Activated naive CD4-positive, alpha-beta T cell (primary cell): ENCODE results near the gene CNN3.

Experiments used
- DNase-seq, 4 experiments: peaks; one replicate each; lab custom pipeline; 2025; lab: John Stamatoyannopoulos, UW

The CNN3 gene

GRCh38 chr1:94887603-94888171 is 39.2 kb downstream of the CNN3 start:
- no peak for DNase-seq

GRCh38 chr1:94887106-94887505 is 39.8 kb downstream of the CNN3 start:
- DNase-seq, result no peak

DNA sequence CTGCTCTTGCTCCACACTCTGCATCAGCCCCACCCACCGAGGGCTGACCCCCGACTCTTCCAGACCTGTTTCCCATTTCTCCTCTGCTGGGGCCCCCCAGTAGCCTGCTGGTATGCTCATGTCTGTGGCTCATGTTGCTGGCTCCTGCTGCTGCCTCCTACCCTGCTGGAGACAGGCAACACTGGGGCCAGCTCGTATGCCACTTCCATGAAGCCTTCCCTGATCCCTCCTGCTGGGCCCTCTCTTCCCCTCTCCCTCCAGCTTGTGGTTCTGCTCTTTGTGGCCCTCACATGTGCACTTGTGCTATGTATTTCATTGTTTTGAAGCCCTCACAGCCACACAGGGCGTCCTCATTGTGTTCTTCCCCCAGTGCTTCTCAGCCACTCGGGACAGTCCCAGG is 40.5 kb downstream of the CNN3 start:
- no peak for DNase-seq

GRCh38 chr1:94884507-94884906 is 42.4 kb downstream of the CNN3 start:
- DNase-seq, result no peak

DNA sequence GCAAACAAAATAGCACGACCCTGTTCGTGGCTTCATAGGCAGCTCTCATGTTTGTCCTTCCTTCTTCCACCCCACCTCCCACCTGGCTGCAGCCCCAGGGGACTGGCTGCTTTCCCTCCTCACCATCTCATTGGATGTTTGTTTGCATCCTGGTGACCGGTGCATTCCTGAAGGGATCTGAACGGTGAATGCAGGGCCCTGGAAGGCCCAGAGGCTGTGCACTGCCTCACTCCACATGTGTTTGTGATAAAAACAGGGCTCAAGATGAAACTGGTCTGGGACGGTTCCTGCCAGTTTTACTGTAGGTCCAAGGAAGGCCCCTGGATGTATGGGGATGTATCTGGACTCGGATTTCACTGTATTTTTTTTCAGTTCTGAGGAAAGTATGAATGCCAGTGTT is 42.8 kb downstream of the CNN3 start:
- no peak for DNase-seq

DNA sequence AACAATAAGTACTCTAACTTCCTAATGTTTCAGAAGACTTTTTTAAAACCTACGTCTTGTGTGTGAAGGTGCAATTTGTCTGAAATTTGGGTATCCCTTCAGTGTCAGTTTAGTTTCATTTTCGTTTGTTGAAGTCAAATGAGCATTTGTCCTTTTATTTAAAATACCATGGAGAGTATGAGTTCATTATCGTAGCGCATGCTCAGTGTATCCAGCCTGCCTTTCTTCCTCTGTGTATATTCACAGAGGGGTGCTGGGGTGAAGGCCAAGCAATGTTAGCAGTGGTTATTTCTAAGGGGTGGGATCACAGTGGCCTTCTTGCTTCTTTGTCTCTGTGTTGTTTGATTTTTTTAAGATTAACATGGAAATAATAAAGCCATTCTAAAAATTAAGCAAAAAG is 43.2 kb downstream of the CNN3 start:
- no peak for DNase-seq

- DNase-seq, result no peak
These were observed 48.6 kb downstream of the CNN3 start for GRCh38 chr1:94878329-94878728.

GRCh38 chr1:94876362-94876761 is 50.5 kb downstream of the CNN3 start:
- DNase-seq, result no peak

DNA sequence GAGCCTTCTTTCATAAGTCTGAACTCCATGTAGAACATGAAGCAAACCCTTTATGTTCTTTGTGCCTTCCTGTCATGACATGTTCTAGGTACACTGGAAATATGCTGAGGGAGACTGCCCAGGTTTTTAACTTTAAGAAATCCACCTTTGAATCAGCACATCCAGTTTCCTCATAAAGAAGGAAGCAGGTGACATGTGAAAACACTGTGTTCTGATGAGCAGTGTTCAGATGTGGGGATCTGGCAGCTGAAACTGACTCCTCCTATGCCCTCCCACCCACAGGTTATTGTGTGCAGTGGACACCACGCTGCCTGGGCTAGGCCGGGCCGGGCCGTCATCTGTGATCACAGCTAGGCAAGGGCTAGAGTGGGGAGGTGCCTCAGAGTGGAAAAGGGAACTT is 51.1 kb downstream of the CNN3 start:
- DNase-seq, result no peak

DNA sequence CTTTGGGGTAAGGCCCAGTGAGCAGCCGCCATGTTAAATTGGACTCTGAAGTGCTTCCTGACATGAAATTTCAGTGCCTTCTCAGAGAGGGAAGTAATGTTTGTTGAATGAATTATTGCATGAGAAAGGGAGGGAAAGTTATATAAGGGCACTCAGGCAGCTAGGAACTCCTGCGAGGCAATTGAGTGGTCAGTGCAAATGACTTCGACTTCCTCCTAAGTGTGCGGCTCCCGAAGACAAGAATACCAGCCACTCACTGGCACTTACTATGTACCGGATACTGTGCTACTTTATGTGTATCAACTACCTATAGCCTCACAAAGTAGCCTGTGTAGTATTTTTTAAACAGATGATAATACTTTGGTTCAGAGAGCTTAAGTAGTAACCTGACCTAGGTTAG is 52.5 kb downstream of the CNN3 start:
- no peak for DNase-seq

- DNase-seq, result no peak
These were observed 53.2 kb downstream of the CNN3 start for GRCh38 chr1:94873520-94874351.

- no peak for DNase-seq
These were observed 54.0 kb downstream of the CNN3 start for GRCh38 chr1:94872771-94873495.

DNA sequence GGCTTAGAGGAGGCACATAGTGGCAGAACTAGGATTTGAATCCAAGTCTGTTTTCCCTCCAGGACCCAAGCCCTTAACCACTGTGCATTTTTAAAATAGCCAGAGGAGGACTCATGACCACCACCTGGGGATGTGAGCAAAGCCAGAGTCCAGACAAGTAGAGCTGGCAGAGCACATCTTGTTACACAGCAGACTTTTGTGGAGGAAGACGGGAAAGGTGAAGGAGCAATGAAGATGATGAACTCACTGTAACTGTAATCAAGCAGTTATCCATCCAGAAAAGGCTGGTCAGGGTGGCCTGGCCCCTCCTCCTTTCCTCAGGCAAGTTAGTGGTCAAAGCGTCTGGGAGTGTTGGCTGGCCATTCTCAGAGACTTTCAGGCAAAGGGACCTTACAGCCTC is 55.9 kb downstream of the CNN3 start:
- DNase-seq, result no peak

DNA sequence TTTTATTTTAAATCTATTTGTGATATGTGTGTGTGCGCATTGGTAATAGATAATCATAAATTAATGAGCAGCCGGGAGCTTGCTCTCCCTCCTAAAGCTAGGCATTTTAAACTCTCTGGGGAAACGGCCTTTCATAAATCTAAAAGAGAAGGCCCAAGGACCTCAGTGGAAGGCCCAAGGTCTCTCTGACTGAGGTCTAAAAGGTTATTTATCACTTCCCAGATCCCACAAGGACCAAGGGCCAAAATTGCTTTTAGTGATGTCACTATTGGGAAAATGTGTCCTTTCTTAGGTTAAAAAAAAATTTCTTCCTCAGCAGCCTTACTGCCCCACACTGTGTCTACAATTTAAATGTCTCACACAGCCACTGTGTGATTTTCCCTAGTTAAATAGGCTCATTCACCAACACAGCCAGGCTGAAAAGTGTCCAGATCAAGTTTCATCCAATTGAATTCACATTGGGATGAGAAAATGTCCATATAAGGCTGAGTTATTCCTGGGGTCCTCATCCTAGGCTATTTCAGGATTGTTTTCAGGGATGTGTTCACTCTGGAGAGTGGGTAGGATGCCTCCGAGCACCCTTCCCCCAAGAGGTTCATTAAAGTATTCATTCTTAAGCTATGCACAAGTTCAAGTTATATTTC is 60.6 kb downstream of the CNN3 start:
- no peak for DNase-seq

DNA sequence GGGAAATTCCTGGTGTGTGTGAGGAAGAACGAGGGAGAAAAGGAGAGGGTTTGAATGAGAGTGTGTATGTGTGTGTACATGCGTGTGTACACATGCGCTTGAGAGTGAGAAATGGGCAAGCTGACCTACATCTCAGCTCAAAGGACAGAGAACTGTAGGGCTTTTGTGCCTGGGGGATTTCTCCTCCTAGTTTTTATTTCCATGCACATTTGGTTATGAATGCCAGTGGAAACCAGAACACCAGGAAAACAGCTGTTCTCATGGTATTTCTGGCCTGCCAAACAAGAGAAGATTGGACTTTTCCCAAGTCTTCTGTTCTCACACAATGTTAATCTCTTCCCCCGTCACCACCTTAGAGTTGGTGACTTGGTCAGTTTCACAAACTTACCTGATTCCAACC is 61.5 kb downstream of the CNN3 start:
- no peak for DNase-seq

GRCh38 chr1:94864821-94865220 is 62.1 kb downstream of the CNN3 start:
- no peak for DNase-seq

DNA sequence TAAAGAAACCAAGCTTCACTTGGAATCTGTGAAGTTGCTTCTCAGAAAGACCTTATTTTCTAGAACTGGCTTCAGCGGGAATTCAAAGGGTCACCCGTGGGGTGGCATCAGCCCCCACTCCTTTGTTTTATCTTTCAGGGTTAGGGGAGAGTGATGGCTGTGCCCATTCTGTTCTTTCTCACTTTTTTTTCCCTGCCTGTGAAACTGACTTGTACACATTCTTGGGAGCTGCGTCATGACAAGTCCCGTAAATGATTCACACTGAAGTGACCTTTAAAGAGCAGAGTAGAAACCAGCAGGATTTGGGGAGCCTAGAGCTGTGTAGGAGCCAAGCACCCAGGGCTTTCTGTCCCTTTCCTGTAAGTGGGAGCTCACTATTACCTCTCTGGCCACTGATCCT is 63.0 kb downstream of the CNN3 start:
- DNase-seq, result no peak

GRCh38 chr1:94863297-94863911 is 63.5 kb downstream of the CNN3 start:
- DNase-seq, result no peak

DNA sequence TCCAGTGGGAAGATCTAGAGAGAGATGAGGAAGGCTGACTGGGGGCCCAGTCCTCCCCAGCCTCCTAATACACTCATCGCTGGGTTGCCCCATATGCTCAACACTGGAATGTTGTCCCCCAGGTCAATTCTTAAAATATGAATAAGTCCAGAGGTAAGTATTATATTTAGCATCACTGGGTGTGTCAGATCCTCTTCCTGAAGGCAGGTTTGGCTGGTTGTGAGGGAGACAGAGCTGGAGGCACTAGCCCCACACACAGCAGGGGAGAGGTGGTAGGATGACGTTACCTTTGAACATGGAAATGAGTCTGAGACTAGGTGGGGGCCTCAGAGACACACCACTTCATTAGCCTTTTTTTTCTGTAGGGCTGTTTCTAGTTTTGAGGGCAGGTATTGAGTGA is 64.2 kb downstream of the CNN3 start:
- no peak for DNase-seq

- DNase-seq, result no peak
These were observed 67.7 kb downstream of the CNN3 start for GRCh38 chr1:94859174-94859573.

- no peak for DNase-seq
These were observed 68.6 kb downstream of the CNN3 start for GRCh38 chr1:94858276-94858675.

- no peak for DNase-seq
These were observed 70.0 kb downstream of the CNN3 start for GRCh38 chr1:94856868-94857267.
